K562 (cell line): ENCODE results near the gene CLPSL1. TPM values are rescaled to one million over a fixed set of nuclear protein-coding genes. Genes with fewer than 3 reads are reported as not detected.

ENCODE experiments used
- CXXC5 ChIP-seq: fragments of 250-450 bp; sonication (Bioruptor Pico); IDR thresholded peaks from 2 replicates; pipeline ENCODE4 v1.8.0; 2022; ENCODE audit warnings: inconsistent platforms, mild to moderate bottlenecking, moderate library complexity
- FOXM1 ChIP-seq, 2 experiments: fragments of 450-650 bp in 1 of 2; sonication (generic) in 1 of 2; formaldehyde crosslinking in 1 of 2; IDR thresholded peaks; 2 replicates each; pipeline versions ENCODE4 v1.6.1 to v1.9.0; 2017 to 2022; ENCODE audit warnings: low read depth in 2 of 2, mild to moderate bottlenecking in 2 of 2, missing genetic modification reagents in 1 of 2, moderate library complexity in 1 of 2
- NR2C2 ChIP-seq, 2 experiments: fragments of 200-800 bp in 1 of 2; sonication (Bioruptor generic) in 1 of 2; sonication (generic) in 1 of 2; formaldehyde crosslinking in 1 of 2; IDR thresholded peaks; 2 replicates each; pipeline versions ENCODE4 v1.6.1 to v1.8.0; 2016 to 2022; ENCODE audit warnings: mild to moderate bottlenecking in 1 of 2, missing compliant biosample characterization in 1 of 2, missing genetic modification characterization in 1 of 2, missing genetic modification reagents in 1 of 2
- POLR2H ChIP-seq: IDR thresholded peaks from 2 replicates; pipeline ENCODE4 v1.6.1; 2016; ENCODE audit warnings: missing genetic modification characterization, low read depth, mild to moderate bottlenecking, control low read depth, missing compliant biosample characterization, moderate library complexity
- ZNF165 ChIP-seq: fragments of 250-450 bp; sonication (Bioruptor Pico); IDR thresholded peaks from 2 replicates; pipeline ENCODE4 v1.4.0; 2020; ENCODE audit warnings: borderline replicate concordance
- ZNF431 ChIP-seq: sonication (generic); formaldehyde crosslinking; IDR thresholded peaks from 2 replicates; pipeline ENCODE4 v1.8.0; 2022; ENCODE audit warnings: mild to moderate bottlenecking, missing genetic modification reagents
- ZNF445 ChIP-seq: fragments of 250-450 bp; sonication (Bioruptor Pico); IDR thresholded peaks from 2 replicates; pipeline ENCODE4 v1.4.0; 2020; ENCODE audit warnings: low read depth, mild to moderate bottlenecking, moderate library complexity
- polyA plus RNA-seq, 8 experiments: library from polyadenylated mRNA; depleted of rRNA in 4 of 8; stranded (reverse) in 5 of 8; unstranded in 3 of 8; fragments of >200 nt; fragmentation: Nextera tagmentation in 2 of 8; fragmentation: Illumina TruSeq in 1 of 8; extraction: Ambion mirVana in 2 of 8; extraction: Trizol in 1 of 8; gene quantifications; 2 replicates each; pipeline versions ENCODE4 v1.2.1 to v1.2.3, GENCODE V29; 2011 to 2014; ENCODE audit warnings: inconsistent platforms in 1 of 8, missing spikeins in 1 of 8
- total RNA-seq, 7 experiments: library from RNA; depleted of rRNA in 6 of 7; stranded (reverse); fragments of >200 nt in 6 of 7; fragmentation: Illumina TruSeq in 2 of 7; extraction: Trizol in 2 of 7; gene quantifications; 2 replicates each; pipeline versions ENCODE4 v1.2.1 to v1.2.3, GENCODE V29; 2011 to 2021; ENCODE audit warnings: low replicate concordance in 1 of 7
- TF ChIP-seq, protein P1 (sequence below): sonication (generic); formaldehyde crosslinking; IDR thresholded peaks from 2 replicates; pipeline ENCODE4 v1.8.1; 2023; ENCODE audit warnings: missing genetic modification reagents, mild to moderate bottlenecking, borderline replicate concordance
- TF ChIP-seq, protein P2 (sequence below): fragments of 250-450 bp; sonication (Bioruptor Pico); IDR thresholded peaks from 2 replicates; pipeline ENCODE4 v1.9.0; 2021; ENCODE audit warnings: mild to moderate bottlenecking
- TF ChIP-seq, protein P3 (sequence below): sonication (generic); formaldehyde crosslinking; IDR thresholded peaks from 2 replicates; pipeline ENCODE4 v1.8.1; 2022; ENCODE audit warnings: missing genetic modification reagents
- TF ChIP-seq, protein P4 (sequence below): sonication (generic); formaldehyde crosslinking; IDR thresholded peaks from 2 replicates; pipeline ENCODE4 v1.9.0; 2022; ENCODE audit warnings: mild to moderate bottlenecking, missing genetic modification reagents
- TF ChIP-seq, protein P5 (sequence below): fragments of 200-800 bp; sonication (Bioruptor generic); IDR thresholded peaks from 2 replicates; pipeline ENCODE4 v1.6.1; 2017; ENCODE audit warnings: missing genetic modification characterization, missing compliant biosample characterization
- TF ChIP-seq, protein P6 (sequence below): sonication (generic); formaldehyde crosslinking; IDR thresholded peaks from 2 replicates; pipeline ENCODE4 v1.8.0; 2022; ENCODE audit warnings: missing genetic modification reagents, mild to moderate bottlenecking, borderline replicate concordance

CLPSL1 gene
- total and polyA plus RNA-seq, 9 of the 15 experiments (the other 6 are each of a cell fraction or from before 2014, with no cell fraction given), result not detected

DNA sequence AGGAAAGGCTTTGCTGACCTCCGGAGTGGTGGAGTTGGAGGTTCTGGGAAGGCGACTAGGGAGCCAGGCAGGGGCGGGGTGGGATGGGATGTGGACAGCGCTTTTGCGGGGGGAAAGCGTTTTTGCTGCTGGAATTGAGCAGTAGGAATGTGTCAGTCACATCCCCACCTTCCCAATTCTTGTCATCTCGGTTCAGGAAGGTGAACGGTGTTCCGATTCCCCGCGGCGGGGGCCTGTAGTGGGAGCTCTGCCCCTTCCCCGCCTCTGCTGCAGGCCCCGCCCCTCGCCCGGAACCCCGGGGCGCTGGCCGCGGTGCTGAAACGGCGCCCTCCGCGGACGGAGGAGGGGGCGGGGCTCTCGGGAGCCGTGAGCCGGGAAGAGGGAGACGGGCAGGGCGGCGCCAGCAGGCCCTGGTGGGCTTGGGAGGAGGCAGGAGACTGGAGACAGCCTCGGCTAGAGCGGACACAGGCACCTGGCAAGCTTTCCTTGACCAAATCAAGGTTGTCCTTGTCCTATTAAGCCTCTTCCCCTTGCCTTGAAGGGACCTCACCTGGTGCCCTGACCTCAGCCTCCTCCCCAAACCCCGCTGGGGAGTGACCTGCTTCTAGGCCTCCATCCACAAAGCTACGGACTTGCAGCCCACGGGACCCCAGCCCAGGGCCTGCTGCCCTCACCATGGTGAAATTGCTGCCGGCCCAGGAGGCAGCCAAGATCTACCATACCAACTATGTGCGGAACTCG, 24.3 kb downstream of the CLPSL1 start, which contains the start of gene LHFPL5 (continued):
- TF ChIP-seq, protein P1, sequence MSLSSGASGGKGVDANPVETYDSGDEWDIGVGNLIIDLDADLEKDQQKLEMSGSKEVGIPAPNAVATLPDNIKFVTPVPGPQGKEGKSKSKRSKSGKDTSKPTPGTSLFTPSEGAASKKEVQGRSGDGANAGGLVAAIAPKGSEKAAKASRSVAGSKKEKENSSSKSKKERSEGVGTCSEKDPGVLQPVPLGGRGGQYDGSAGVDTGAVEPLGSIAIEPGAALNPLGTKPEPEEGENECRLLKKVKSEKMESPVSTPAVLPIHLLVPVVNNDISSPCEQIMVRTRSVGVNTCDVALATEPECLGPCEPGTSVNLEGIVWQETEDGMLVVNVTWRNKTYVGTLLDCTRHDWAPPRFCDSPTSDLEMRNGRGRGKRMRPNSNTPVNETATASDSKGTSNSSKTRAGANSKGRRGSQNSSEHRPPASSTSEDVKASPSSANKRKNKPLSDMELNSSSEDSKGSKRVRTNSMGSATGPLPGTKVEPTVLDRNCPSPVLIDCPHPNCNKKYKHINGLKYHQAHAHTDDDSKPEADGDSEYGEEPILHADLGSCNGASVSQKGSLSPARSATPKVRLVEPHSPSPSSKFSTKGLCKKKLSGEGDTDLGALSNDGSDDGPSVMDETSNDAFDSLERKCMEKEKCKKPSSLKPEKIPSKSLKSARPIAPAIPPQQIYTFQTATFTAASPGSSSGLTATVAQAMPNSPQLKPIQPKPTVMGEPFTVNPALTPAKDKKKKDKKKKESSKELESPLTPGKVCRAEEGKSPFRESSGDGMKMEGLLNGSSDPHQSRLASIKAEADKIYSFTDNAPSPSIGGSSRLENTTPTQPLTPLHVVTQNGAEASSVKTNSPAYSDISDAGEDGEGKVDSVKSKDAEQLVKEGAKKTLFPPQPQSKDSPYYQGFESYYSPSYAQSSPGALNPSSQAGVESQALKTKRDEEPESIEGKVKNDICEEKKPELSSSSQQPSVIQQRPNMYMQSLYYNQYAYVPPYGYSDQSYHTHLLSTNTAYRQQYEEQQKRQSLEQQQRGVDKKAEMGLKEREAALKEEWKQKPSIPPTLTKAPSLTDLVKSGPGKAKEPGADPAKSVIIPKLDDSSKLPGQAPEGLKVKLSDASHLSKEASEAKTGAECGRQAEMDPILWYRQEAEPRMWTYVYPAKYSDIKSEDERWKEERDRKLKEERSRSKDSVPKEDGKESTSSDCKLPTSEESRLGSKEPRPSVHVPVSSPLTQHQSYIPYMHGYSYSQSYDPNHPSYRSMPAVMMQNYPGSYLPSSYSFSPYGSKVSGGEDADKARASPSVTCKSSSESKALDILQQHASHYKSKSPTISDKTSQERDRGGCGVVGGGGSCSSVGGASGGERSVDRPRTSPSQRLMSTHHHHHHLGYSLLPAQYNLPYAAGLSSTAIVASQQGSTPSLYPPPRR, result no peak
- TF ChIP-seq, protein P2, sequence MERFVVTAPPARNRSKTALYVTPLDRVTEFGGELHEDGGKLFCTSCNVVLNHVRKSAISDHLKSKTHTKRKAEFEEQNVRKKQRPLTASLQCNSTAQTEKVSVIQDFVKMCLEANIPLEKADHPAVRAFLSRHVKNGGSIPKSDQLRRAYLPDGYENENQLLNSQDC, result no peak
- TF ChIP-seq, protein P3, sequence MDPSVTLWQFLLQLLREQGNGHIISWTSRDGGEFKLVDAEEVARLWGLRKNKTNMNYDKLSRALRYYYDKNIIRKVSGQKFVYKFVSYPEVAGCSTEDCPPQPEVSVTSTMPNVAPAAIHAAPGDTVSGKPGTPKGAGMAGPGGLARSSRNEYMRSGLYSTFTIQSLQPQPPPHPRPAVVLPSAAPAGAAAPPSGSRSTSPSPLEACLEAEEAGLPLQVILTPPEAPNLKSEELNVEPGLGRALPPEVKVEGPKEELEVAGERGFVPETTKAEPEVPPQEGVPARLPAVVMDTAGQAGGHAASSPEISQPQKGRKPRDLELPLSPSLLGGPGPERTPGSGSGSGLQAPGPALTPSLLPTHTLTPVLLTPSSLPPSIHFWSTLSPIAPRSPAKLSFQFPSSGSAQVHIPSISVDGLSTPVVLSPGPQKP (CRISPR knock-in tag), result no peak
- TF ChIP-seq CXXC5 (CRISPR knock-in tag), result peak; percentile 68
- TF ChIP-seq ZNF165 (CRISPR knock-in tag), result 0 out of 2 replicates have a peak, but pooled peaks have one; percentile 58
- TF ChIP-seq ZNF431, result peak; percentile 66; the same call in 1 of the 2 replicates
- TF ChIP-seq, protein P4, sequence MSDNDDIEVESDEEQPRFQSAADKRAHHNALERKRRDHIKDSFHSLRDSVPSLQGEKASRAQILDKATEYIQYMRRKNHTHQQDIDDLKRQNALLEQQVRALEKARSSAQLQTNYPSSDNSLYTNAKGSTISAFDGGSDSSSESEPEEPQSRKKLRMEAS (CRISPR knock-in tag), result peak; percentile 49; the same call in 1 of the 2 replicates
- no peak for TF ChIP-seq FOXM1 (IDR thresholded peaks at IDR 0.05; ENCODE audit: low read depth)
- peak; percentile 81; the same call in 1 of the 2 replicates for TF ChIP-seq FOXM1 (CRISPR knock-in tag; IDR thresholded peaks at IDR 0.05; ENCODE audit: low read depth)
- peak; percentile 69 for TF ChIP-seq NR2C2 (CRISPR knock-in tag; IDR thresholded peaks at IDR 0.05)
- no peak for TF ChIP-seq NR2C2 (tag; IDR thresholded peaks at IDR 0.05)
- TF ChIP-seq, protein P5, sequence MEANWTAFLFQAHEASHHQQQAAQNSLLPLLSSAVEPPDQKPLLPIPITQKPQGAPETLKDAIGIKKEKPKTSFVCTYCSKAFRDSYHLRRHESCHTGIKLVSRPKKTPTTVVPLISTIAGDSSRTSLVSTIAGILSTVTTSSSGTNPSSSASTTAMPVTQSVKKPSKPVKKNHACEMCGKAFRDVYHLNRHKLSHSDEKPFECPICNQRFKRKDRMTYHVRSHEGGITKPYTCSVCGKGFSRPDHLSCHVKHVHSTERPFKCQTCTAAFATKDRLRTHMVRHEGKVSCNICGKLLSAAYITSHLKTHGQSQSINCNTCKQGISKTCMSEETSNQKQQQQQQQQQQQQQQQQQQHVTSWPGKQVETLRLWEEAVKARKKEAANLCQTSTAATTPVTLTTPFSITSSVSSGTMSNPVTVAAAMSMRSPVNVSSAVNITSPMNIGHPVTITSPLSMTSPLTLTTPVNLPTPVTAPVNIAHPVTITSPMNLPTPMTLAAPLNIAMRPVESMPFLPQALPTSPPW (CRISPR knock-in tag), result peak; percentile 88
- TF ChIP-seq, protein P6, sequence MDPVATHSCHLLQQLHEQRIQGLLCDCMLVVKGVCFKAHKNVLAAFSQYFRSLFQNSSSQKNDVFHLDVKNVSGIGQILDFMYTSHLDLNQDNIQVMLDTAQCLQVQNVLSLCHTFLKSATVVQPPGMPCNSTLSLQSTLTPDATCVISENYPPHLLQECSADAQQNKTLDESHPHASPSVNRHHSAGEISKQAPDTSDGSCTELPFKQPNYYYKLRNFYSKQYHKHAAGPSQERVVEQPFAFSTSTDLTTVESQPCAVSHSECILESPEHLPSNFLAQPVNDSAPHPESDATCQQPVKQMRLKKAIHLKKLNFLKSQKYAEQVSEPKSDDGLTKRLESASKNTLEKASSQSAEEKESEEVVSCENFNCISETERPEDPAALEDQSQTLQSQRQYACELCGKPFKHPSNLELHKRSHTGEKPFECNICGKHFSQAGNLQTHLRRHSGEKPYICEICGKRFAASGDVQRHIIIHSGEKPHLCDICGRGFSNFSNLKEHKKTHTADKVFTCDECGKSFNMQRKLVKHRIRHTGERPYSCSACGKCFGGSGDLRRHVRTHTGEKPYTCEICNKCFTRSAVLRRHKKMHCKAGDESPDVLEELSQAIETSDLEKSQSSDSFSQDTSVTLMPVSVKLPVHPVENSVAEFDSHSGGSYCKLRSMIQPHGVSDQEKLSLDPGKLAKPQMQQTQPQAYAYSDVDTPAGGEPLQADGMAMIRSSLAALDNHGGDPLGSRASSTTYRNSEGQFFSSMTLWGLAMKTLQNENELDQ (CRISPR knock-in tag), result peak; percentile 87
- no peak for TF ChIP-seq POLR2H (tag)
- TF ChIP-seq ZNF445, result no peak
